ENCODE results near the gene SPDYA.
A peak's percentile ranks its signal among the peaks of the same experiment; 100 is the strongest.

The SPDYA gene

DNA sequence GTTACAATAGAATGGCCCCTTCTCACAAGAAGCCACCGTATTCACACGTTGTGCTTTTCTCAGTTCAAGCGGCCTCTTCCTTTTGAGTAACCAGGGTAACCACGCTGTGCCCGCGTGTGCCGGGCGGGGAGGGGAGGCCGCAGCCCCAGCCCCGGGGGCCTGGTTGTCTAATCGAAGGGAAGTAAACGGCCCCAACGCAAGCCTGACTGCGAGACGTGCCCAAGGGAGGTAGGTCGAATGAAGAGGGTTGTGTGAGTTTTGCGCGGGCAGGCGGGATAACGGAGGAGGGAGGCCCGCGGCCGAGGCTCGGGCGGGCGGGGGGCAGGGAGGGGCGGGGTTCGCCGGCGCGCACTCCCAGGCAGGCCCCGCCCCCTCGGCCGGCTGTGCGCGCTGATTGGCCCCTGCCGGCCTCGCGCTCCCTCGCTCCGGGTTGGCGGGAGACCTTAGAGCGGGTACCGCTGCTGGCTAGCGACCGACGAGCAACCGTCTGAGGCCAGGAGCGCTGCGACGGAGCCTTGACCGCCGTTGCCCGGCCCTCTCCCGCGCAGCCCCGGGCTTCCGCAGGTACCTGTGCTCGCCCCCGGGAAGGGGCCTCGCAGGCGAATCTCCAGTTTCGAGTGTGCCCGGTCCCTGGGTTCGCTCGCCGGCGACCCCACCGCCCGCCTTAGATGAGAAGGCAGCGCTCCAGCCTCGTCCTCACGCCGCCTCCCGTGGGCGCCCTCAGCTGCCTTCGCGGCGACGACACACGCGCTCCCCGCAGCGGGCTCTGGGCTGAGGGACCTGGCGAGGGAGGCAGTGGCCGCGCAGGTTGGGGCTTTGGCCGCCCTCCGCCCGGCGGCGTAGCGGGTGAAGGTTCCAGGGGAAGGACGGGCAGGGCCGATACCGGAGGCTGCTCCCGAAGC lies at the start of gene SPDYA:
SPDYA (plus strand) TSS at position 451 of the 902 bp plus-strand sequence. CDS start 5,181 bp downstream, outside the sequence.
- Histone ChIP-seq H3K9ac (ENCODE audit: low read depth in 1 of 2, low read length in 2 of 2) (peak within 1 kb of the TSS; percentile 18 to 26), H3K27ac (ENCODE audit: low read depth in 2 of 2, low read length in 2 of 2) (no peak within 1 kb of the TSS), H3K4me1 (ENCODE audit: control insufficient read depth in 2 of 2, insufficient read depth in 2 of 2, low read length in 2 of 2) (peaks cover 10 to 12% of the 10 kb centered on the region in 2 donors), H3K4me3 (ENCODE audit: low read length in 2 of 2) (peak within 1 kb of the TSS; percentile 59 to 63), H3K36me3 (ENCODE audit: control insufficient read depth in 2 of 2, insufficient read depth in 2 of 2, low read length in 2 of 2) (peaks cover under 1 to 3% of the 10 kb centered on the region in 2 donors), H3K9me3 (ENCODE audit: control insufficient read depth in 2 of 2, low read length in 2 of 2) (no peaks in the 10 kb centered on the region), H3K27me3 (ENCODE audit: control insufficient read depth in 2 of 2, insufficient read depth in 2 of 2, low read length in 2 of 2) (no peaks in the 10 kb centered on the region)

- Histone ChIP-seq H3K36me3 (ENCODE audit: control insufficient read depth in 2 of 2, insufficient read depth in 2 of 2, low read length in 2 of 2) (peaks cover 12 to 22% of the 10 kb centered on the region in 2 donors), H3K9me3 (ENCODE audit: control insufficient read depth in 2 of 2, low read length in 2 of 2) (no peaks in the 10 kb centered on the region), H3K27ac (ENCODE audit: low read depth in 2 of 2, low read length in 2 of 2) (no peak overlapping the region), H3K27me3 (ENCODE audit: control insufficient read depth in 2 of 2, insufficient read depth in 2 of 2, low read length in 2 of 2) (no peaks in the 10 kb centered on the region), H3K4me1 (ENCODE audit: control insufficient read depth in 2 of 2, insufficient read depth in 2 of 2, low read length in 2 of 2) (peaks cover 11 to 15% of the 10 kb centered on the region in 2 donors), H3K9ac (ENCODE audit: low read depth in 1 of 2, low read length in 2 of 2) (no peak overlapping the region), H3K4me3 (ENCODE audit: low read length in 2 of 2) (no peak overlapping the region)
These were observed 49.2 kb upstream of the SPDYA start for GRCh38 chr2:28761420-28761819.

DNA sequence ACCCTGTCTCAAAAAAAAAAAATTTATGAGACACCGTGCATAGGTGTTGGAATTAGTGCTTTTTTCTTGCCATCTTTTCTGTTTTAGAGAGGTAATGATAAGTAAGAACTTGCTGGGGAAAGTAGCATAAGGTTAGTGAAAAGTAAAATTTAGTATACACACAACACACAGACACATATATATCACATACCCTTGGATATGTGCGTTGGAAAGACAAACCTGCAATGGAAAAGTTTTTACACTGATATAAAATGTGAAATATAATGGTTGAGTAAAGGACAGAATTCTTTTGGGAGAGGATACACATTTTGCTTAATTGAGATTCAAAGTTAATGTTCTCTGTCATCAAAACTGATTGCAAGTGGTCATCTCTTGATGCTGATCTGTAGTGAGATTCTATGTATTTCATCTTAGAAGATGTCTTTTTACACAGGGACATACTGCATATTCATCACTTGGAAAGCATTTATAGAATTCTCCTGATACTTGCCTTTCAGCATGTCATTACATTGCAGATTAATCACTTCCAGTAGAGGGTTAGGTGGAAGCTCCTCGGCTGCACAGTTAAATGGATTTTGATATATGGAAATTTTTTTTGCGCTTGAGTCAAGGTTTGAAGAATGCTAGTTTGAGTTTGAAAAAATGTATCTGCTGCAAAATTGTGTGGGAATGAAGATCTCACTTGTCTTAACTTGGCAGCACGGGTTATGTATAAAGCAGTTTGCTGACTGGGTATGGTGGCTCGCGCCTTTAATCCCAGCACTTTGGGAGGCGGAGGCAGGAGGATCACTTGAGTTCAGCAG lies 45.5 kb upstream of the SPDYA start:
- no peaks in the 10 kb centered on the region for H3K9me3 ChIP-seq (ENCODE audit: control insufficient read depth in 2 of 2, low read length in 2 of 2)
- no peak overlapping the region for H3K4me3 ChIP-seq (ENCODE audit: low read length in 2 of 2)
- no peak overlapping the region for H3K27ac ChIP-seq (ENCODE audit: low read depth in 2 of 2, low read length in 2 of 2)
- no peaks in the 10 kb centered on the region for H3K27me3 ChIP-seq (ENCODE audit: control insufficient read depth in 2 of 2, insufficient read depth in 2 of 2, low read length in 2 of 2)
- H3K36me3 ChIP-seq (ENCODE audit: control insufficient read depth in 2 of 2, insufficient read depth in 2 of 2, low read length in 2 of 2): peaks cover 12 to 13% of the 10 kb centered on the region in 2 donors
- H3K4me1 ChIP-seq (ENCODE audit: control insufficient read depth in 2 of 2, insufficient read depth in 2 of 2, low read length in 2 of 2): peaks cover 7 to 14% of the 10 kb centered on the region in 2 donors
- no peak overlapping the region for H3K9ac ChIP-seq (ENCODE audit: low read depth in 1 of 2, low read length in 2 of 2)

DNA sequence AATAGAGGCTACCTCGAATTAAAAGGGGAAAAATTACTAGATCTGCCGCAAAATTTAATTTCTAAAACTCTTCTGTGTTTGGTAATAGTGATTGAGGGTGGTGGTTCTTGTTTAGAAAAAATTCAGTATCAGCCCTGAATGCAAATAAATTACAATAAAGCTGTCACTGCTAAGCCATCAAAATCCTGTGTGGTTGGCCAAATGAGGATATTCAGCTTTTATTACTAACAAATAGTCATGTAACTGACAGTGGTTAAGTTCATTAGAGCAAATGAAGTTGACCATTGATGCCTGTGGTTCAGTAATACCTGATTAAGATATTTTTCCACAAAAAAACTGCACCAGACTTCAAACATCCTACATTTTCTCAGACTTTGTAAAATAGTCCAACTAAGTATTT lies 44.6 kb upstream of the SPDYA start:
- Histone ChIP-seq H3K27ac (ENCODE audit: low read depth in 2 of 2, low read length in 2 of 2) (no peak overlapping the region), H3K27me3 (ENCODE audit: control insufficient read depth in 2 of 2, insufficient read depth in 2 of 2, low read length in 2 of 2) (no peaks in the 10 kb centered on the region), H3K4me1 (ENCODE audit: control insufficient read depth in 2 of 2, insufficient read depth in 2 of 2, low read length in 2 of 2) (peaks cover 7 to 14% of the 10 kb centered on the region in 2 donors), H3K9me3 (ENCODE audit: control insufficient read depth in 2 of 2, low read length in 2 of 2) (no peaks in the 10 kb centered on the region), H3K9ac (ENCODE audit: low read depth in 1 of 2, low read length in 2 of 2) (no peak overlapping the region), H3K36me3 (ENCODE audit: control insufficient read depth in 2 of 2, insufficient read depth in 2 of 2, low read length in 2 of 2) (peaks cover 6 to 8% of the 10 kb centered on the region in 2 donors), H3K4me3 (ENCODE audit: low read length in 2 of 2) (no peak overlapping the region)

DNA sequence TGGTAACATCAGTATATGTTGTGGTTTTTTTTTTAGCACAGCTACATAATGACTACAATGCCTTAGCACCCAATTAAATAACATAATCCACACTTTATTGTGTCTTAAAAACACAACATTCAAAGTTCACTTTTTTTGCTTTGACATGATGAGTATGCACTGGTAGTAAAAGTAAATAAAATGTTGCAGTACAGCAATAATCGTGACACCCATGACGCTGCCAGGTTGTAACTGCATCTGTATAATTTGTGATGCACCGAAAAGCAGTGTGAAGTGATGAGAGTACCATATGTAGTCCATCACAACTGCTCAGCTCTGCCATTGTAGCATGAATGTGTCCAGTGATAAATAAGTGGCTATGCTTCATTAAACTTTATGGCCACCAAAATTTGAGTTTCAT lies 43.3 kb upstream of the SPDYA start:
- no peaks in the 10 kb centered on the region for H3K9me3 ChIP-seq (ENCODE audit: control insufficient read depth in 2 of 2, low read length in 2 of 2)
- no peaks in the 10 kb centered on the region for H3K27me3 ChIP-seq (ENCODE audit: control insufficient read depth in 2 of 2, insufficient read depth in 2 of 2, low read length in 2 of 2)
- peaks cover 8 to 14% of the 10 kb centered on the region in 2 donors for H3K4me1 ChIP-seq (ENCODE audit: control insufficient read depth in 2 of 2, insufficient read depth in 2 of 2, low read length in 2 of 2)
- H3K36me3 ChIP-seq (ENCODE audit: control insufficient read depth in 2 of 2, insufficient read depth in 2 of 2, low read length in 2 of 2): peaks cover 0 to 3% of the 10 kb centered on the region in 2 donors
- H3K4me3 ChIP-seq (ENCODE audit: low read length in 2 of 2): no peak overlapping the region
- H3K9ac ChIP-seq (ENCODE audit: low read depth in 1 of 2, low read length in 2 of 2): no peak overlapping the region
- H3K27ac ChIP-seq (ENCODE audit: low read depth in 2 of 2, low read length in 2 of 2): no peak overlapping the region

DNA sequence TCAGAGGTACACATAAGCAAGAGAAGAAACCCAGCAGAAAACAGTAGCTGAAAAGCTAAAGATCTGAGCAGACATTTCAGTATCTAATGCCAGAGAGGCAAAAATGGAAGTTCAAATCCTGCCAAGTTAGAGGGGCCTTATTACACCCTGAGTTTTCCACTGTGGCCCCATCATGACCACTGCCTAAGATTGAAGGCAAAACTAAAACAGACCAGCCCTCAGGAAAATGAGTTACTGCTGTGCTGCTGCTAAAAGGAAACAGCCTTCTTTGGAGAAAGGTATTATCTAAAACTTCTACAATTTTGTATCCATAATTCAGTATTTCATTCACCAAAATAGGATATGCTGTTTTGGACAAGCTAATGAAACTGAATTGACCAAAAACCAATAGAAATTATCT lies 42.2 kb upstream of the SPDYA start:
- H3K4me3 ChIP-seq (ENCODE audit: low read length in 2 of 2): no peak overlapping the region
- H3K36me3 ChIP-seq (ENCODE audit: control insufficient read depth in 2 of 2, insufficient read depth in 2 of 2, low read length in 2 of 2): no peaks in the 10 kb centered on the region
- no peak overlapping the region for H3K9ac ChIP-seq (ENCODE audit: low read depth in 1 of 2, low read length in 2 of 2)
- no peak overlapping the region for H3K27ac ChIP-seq (ENCODE audit: low read depth in 2 of 2, low read length in 2 of 2)
- peaks cover 6 to 12% of the 10 kb centered on the region in 2 donors for H3K4me1 ChIP-seq (ENCODE audit: control insufficient read depth in 2 of 2, insufficient read depth in 2 of 2, low read length in 2 of 2)
- no peaks in the 10 kb centered on the region for H3K9me3 ChIP-seq (ENCODE audit: control insufficient read depth in 2 of 2, low read length in 2 of 2)
- H3K27me3 ChIP-seq (ENCODE audit: control insufficient read depth in 2 of 2, insufficient read depth in 2 of 2, low read length in 2 of 2): no peaks in the 10 kb centered on the region

GRCh38 chr2:28768952-28769351 lies 41.7 kb upstream of the SPDYA start:
- Histone ChIP-seq H3K27me3 (ENCODE audit: control insufficient read depth in 2 of 2, insufficient read depth in 2 of 2, low read length in 2 of 2) (no peaks in the 10 kb centered on the region), H3K4me3 (ENCODE audit: low read length in 2 of 2) (no peak overlapping the region), H3K36me3 (ENCODE audit: control insufficient read depth in 2 of 2, insufficient read depth in 2 of 2, low read length in 2 of 2) (no peaks in the 10 kb centered on the region), H3K9ac (ENCODE audit: low read depth in 1 of 2, low read length in 2 of 2) (no peak overlapping the region), H3K27ac (ENCODE audit: low read depth in 2 of 2, low read length in 2 of 2) (no peak overlapping the region), H3K4me1 (ENCODE audit: control insufficient read depth in 2 of 2, insufficient read depth in 2 of 2, low read length in 2 of 2) (peaks cover 6 to 12% of the 10 kb centered on the region in 2 donors), H3K9me3 (ENCODE audit: control insufficient read depth in 2 of 2, low read length in 2 of 2) (no peaks in the 10 kb centered on the region)

DNA sequence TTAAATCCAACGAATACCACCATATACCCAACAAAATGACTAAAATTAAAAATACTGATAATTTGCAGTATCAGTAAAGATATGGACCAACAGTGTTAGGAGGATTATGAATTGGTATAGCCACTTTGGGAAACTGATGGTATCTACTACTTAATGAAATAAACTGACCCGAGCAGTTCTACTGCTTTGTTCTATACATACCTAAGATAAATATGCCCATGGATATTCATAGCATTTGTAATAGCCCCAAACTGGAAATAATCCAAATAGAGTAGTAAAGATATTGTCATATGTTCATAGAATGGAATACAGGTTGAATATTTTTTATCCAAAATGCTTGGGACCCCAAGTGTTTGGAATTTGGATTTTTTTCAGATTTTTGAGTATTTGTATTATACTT lies 38.3 kb upstream of the SPDYA start:
- H3K4me1 ChIP-seq (ENCODE audit: control insufficient read depth in 2 of 2, insufficient read depth in 2 of 2, low read length in 2 of 2): peaks cover 4 to 10% of the 10 kb centered on the region in 2 donors
- H3K27ac ChIP-seq (ENCODE audit: low read depth in 2 of 2, low read length in 2 of 2): no peak overlapping the region
- no peak overlapping the region for H3K9ac ChIP-seq (ENCODE audit: low read depth in 1 of 2, low read length in 2 of 2)
- no peaks in the 10 kb centered on the region for H3K9me3 ChIP-seq (ENCODE audit: control insufficient read depth in 2 of 2, low read length in 2 of 2)
- no peaks in the 10 kb centered on the region for H3K27me3 ChIP-seq (ENCODE audit: control insufficient read depth in 2 of 2, insufficient read depth in 2 of 2, low read length in 2 of 2)
- H3K4me3 ChIP-seq (ENCODE audit: low read length in 2 of 2): no peak overlapping the region
- peaks cover 3 to 4% of the 10 kb centered on the region in 2 donors for H3K36me3 ChIP-seq (ENCODE audit: control insufficient read depth in 2 of 2, insufficient read depth in 2 of 2, low read length in 2 of 2)

DNA sequence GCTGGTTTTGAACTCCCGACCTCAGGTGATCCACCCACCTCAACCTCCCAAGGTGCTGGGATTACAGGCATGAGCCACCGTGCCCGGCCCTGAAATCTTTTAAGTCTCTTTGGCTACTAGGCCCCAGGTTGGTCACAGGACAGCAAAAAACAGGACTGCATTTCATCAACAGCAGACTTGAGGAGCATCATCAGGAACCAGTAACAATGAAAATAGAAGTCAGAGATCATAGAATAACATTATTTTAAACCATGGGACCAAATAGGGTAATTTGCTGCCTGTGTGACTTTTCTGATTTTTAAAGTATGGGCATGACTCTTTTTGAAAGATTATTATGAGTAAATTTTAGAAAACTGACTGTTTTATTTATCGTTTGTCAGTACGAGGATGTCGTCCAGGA lies 34.2 kb upstream of the SPDYA start:
- Histone ChIP-seq H3K4me3 (ENCODE audit: low read length in 2 of 2) (no peak overlapping the region), H3K27me3 (ENCODE audit: control insufficient read depth in 2 of 2, insufficient read depth in 2 of 2, low read length in 2 of 2) (no peaks in the 10 kb centered on the region), H3K27ac (ENCODE audit: low read depth in 2 of 2, low read length in 2 of 2) (no peak overlapping the region), H3K4me1 (ENCODE audit: control insufficient read depth in 2 of 2, insufficient read depth in 2 of 2, low read length in 2 of 2) (peaks cover 0 to 2% of the 10 kb centered on the region in 2 donors), H3K9ac (ENCODE audit: low read depth in 1 of 2, low read length in 2 of 2) (no peak overlapping the region), H3K9me3 (ENCODE audit: control insufficient read depth in 2 of 2, low read length in 2 of 2) (no peaks in the 10 kb centered on the region), H3K36me3 (ENCODE audit: control insufficient read depth in 2 of 2, insufficient read depth in 2 of 2, low read length in 2 of 2) (peaks cover 30 to 32% of the 10 kb centered on the region in 2 donors)

- Histone ChIP-seq H3K9ac (ENCODE audit: low read depth in 1 of 2, low read length in 2 of 2) (no peak overlapping the region), H3K27ac (ENCODE audit: low read depth in 2 of 2, low read length in 2 of 2) (no peak overlapping the region), H3K36me3 (ENCODE audit: control insufficient read depth in 2 of 2, insufficient read depth in 2 of 2, low read length in 2 of 2) (peaks cover 45 to 46% of the 10 kb centered on the region in 2 donors)
These were observed 32.2 kb upstream of the SPDYA start for GRCh38 chr2:28778392-28778791.

More at GRCh38 chr2:28778392-28778791, 32.2 kb upstream of the SPDYA start:
- Histone ChIP-seq H3K4me1 (ENCODE audit: control insufficient read depth in 2 of 2, insufficient read depth in 2 of 2, low read length in 2 of 2) (no peaks in the 10 kb centered on the region), H3K4me3 (ENCODE audit: low read length in 2 of 2) (no peak overlapping the region), H3K9me3 (ENCODE audit: control insufficient read depth in 2 of 2, low read length in 2 of 2) (no peaks in the 10 kb centered on the region), H3K27me3 (ENCODE audit: control insufficient read depth in 2 of 2, insufficient read depth in 2 of 2, low read length in 2 of 2) (no peaks in the 10 kb centered on the region)

Measured in mucosa of rectum (tissue), 2 donors.